ENCODE data around the gene BATF3. TPM values are rescaled to one million over a fixed set of nuclear protein-coding genes. Genes with fewer than 3 reads are reported as not detected.

BATF3 gene
- polyA plus RNA-seq, 1 of the 3 experiments (the other 2 are of a cell fraction) = 0.76 TPM

GRCh38 chr1:212718499-212718898 is 18.9 kb upstream of the BATF3 start:
- peaks cover 2 to 6% of the 10 kb centered on the region in 2 experiments; a peak in 2 of 4 replicates for H3K4me1 ChIP-seq (ENCODE audit: control insufficient read depth in 1 of 2, insufficient read depth in 2 of 2, low read depth in 1 of 2, low read length in 1 of 2)
- no peak overlapping the region for H3K27ac ChIP-seq (ENCODE audit: low read depth in 2 of 2, low read length in 1 of 2)
- H2AFZ ChIP-seq (ENCODE audit: low read depth) = no peak overlapping the region
- H3K9ac ChIP-seq = no peak overlapping the region
- no peak overlapping the region for H3K4me3 ChIP-seq (ENCODE audit: low read depth in 2 of 2, low read length in 1 of 2)
- 43% methylated on average over 4 of the region's 4 CpGs for WGBS (ENCODE audit: low lambda C conversion rate)
- H3K79me2 ChIP-seq (ENCODE audit: insufficient read depth) = no peaks in the 10 kb centered on the region
- peaks cover 3% of the 10 kb centered on the region for H3F3A ChIP-seq (replicated peaks; ENCODE audit: insufficient read depth)
- H3K9me2 ChIP-seq = no peaks in the 10 kb centered on the region
- ChIA-PET POLR2A (no interaction called here), CTCF (interaction anchor here (0.5 to 1.5 kb wide), 2 partner anchors 12 to 23 kb away, joined by 3 read pairs; no protein-coding TSS in a partner anchor)
- H3K4me2 ChIP-seq = no peak overlapping the region
- no peak for DNase-seq
- no peaks in the 10 kb centered on the region for H3K9me3 ChIP-seq
- H3K27me3 ChIP-seq (ENCODE audit: insufficient read depth) = no peaks in the 10 kb centered on the region
- TF ChIP-seq RXRA (IDR thresholded peaks at IDR 0.05; ENCODE audit: borderline replicate concordance, low read depth) = no peak
- TF ChIP-seq CTCF (IDR thresholded peaks at IDR 0.05) = peak; percentile 29; the same call in 1 of the 2 replicates
- peak; percentile 49 for TF ChIP-seq RAD21 (IDR thresholded peaks at IDR 0.05; ENCODE audit: low read length)
- peaks cover 0 to under 1% of the 10 kb centered on the region in 2 experiments for H3K36me3 ChIP-seq (replicated peaks in 1 of 2; ENCODE audit: control insufficient read depth in 1 of 2, insufficient read depth in 2 of 2, low read length in 1 of 2)
- no peaks in the 10 kb centered on the region for H4K20me1 ChIP-seq (ENCODE audit: insufficient read depth)

- no peaks in the 10 kb centered on the region for H3K27me3 ChIP-seq (ENCODE audit: insufficient read depth)
- H3K9me2 ChIP-seq = no peaks in the 10 kb centered on the region
- POLR2A ChIA-PET = no interaction called here
- no peak for DNase-seq
- no peaks in the 10 kb centered on the region for H4K20me1 ChIP-seq (ENCODE audit: insufficient read depth)
- TF ChIP-seq MAX (IDR thresholded peaks at IDR 0.05; ENCODE audit: low read depth) = no peak
- TF ChIP-seq TCF12 (IDR thresholded peaks at IDR 0.05) = no peak
- TF ChIP-seq JUND (IDR thresholded peaks at IDR 0.05) = no peak
- TF ChIP-seq SIN3A (IDR thresholded peaks at IDR 0.05; ENCODE audit: borderline replicate concordance, low read depth, low read length) = no peak
- no peak for TF ChIP-seq POLR2AphosphoS5 (IDR thresholded peaks at IDR 0.05; ENCODE audit: low read depth, low read length)
- TF ChIP-seq RAD21 (IDR thresholded peaks at IDR 0.05; ENCODE audit: low read length) = no peak
- TF ChIP-seq TAF1 (IDR thresholded peaks at IDR 0.05; ENCODE audit: borderline replicate concordance, low read depth, low read length) = no peak
- no peak for TF ChIP-seq CHD2 (IDR thresholded peaks at IDR 0.05; ENCODE audit: low read length, partially characterized antibody)
- TF ChIP-seq EZH2phosphoT487 (IDR thresholded peaks at IDR 0.05; ENCODE audit: borderline replicate concordance, low read depth) = no peak
- no peak for TF ChIP-seq PBX3 (IDR thresholded peaks at IDR 0.05)
- no peak for TF ChIP-seq EP300 (IDR thresholded peaks at IDR 0.05; ENCODE audit: borderline replicate concordance in 1 of 2, low read depth in 1 of 2, low read length in 1 of 2)
- TF ChIP-seq MEF2A (IDR thresholded peaks at IDR 0.05; ENCODE audit: borderline replicate concordance, low read depth) = no peak
- TF ChIP-seq NRF1 (IDR thresholded peaks at IDR 0.05; ENCODE audit: low read depth, low read length) = no peak
- no peak for TF ChIP-seq ELF1 (IDR thresholded peaks at IDR 0.05)
- no peak for TF ChIP-seq FOSL2 (IDR thresholded peaks at IDR 0.05; ENCODE audit: borderline replicate concordance, low read depth)
- no peak for TF ChIP-seq RFX5 (IDR thresholded peaks at IDR 0.05; ENCODE audit: low read length)
- TF ChIP-seq USF2 (IDR thresholded peaks at IDR 0.05; ENCODE audit: borderline replicate concordance, low read depth, low read length) = no peak
- TF ChIP-seq NFIC (IDR thresholded peaks at IDR 0.05; ENCODE audit: borderline replicate concordance) = no peak
- H3K27ac ChIP-seq (ENCODE audit: low read depth in 2 of 2, low read length in 1 of 2) = no peak overlapping the region
- no peaks in the 10 kb centered on the region for H3K79me2 ChIP-seq (ENCODE audit: insufficient read depth)
- no peaks in the 10 kb centered on the region; a peak in 1 of 4 replicates for H3K4me1 ChIP-seq (ENCODE audit: control insufficient read depth in 1 of 2, insufficient read depth in 2 of 2, low read depth in 1 of 2, low read length in 1 of 2)
- no peaks in the 10 kb centered on the region for H3K36me3 ChIP-seq (replicated peaks in 1 of 2; ENCODE audit: control insufficient read depth in 1 of 2, insufficient read depth in 2 of 2, low read length in 1 of 2)
- H3K9me3 ChIP-seq = no peaks in the 10 kb centered on the region
- no peak overlapping the region for H3K4me2 ChIP-seq
- H3F3A ChIP-seq (replicated peaks; ENCODE audit: insufficient read depth) = peaks cover 3% of the 10 kb centered on the region
- H2AFZ ChIP-seq (ENCODE audit: low read depth) = no peak overlapping the region
- WGBS (ENCODE audit: low lambda C conversion rate) = 19% methylated on average over 1 of the region's 1 CpG
- no peak overlapping the region for H3K9ac ChIP-seq
- CTCF ChIA-PET = interaction anchor here (0.6 to 3.1 kb wide), 3 partner anchors 12 to 239 kb away, joined by 3 to 11 read pairs (median 5); no protein-coding TSS in a partner anchor
- no peak overlapping the region for H3K4me3 ChIP-seq (ENCODE audit: low read depth in 2 of 2, low read length in 1 of 2)
Observed at GRCh38 chr1:212716161-212716560, 16.5 kb upstream of the BATF3 start.
